Measurements from ENCODE around the gene TYK2.
A peak's percentile ranks its signal among the peaks of the same experiment; 100 is the strongest.

Gene TYK2

DNA sequence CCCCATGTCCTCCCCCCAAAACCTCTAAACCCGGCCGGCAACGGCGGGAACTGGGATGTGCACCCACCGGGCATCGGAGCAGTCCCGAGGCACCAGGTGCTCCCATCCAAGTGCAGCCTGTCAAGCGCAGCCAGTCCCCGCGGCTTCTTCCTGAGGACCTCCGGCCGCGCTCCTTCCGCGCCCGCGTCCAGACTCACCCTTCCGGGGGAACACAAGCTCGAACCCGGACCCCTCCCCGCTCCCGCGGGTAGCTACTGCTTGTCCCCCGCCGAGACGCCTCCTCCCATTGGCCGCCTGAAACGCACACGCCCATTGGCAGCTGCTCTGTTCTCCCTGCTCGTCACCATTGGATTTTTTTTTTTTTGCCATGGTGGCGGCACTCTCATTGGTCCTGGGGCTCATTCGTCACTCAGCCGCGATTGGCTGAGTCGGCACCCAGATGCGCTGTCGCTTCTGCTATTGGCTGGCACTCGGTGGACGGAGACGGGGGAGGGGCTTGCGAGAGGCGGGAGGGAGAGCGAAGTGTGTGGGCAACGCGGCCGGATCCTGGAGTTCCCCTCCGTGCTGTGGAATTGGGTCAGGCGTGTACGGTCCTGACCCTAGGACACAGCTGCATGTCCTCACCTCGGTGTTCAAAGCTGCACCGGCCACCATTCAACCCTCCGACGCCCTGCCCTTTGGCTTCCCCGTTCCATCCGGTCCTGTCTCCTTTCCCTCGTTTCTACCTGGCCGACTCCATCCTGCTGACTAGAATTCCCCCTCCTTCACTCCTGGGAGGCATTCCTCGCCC lies at the start of gene TYK2:
TSS of gene TYK2 (minus strand) at position 260 of the 790 bp plus-strand sequence. CDS start 2,166 bp downstream, outside the sequence.
- Histone ChIP-seq H3K9me3 (ENCODE audit: control insufficient read depth, low read depth, low read length) (no peaks in the 10 kb centered on the region), H3K4me1 (ENCODE audit: control insufficient read depth, low read depth, low read length) (no peaks in the 10 kb centered on the region), H3K27me3 (ENCODE audit: control insufficient read depth, insufficient read depth, low read length) (no peaks in the 10 kb centered on the region), H3K9ac (ENCODE audit: low read length) (peak within 1 kb of the TSS; percentile 74), H3K4me3 (ENCODE audit: low read length) (peak within 1 kb of the TSS; percentile 77), H3K27ac (ENCODE audit: low read length) (peak within 1 kb of the TSS; percentile 79), H3K36me3 (ENCODE audit: control insufficient read depth, low read depth, low read length) (peaks cover 4% of the 10 kb centered on the region)

DNA sequence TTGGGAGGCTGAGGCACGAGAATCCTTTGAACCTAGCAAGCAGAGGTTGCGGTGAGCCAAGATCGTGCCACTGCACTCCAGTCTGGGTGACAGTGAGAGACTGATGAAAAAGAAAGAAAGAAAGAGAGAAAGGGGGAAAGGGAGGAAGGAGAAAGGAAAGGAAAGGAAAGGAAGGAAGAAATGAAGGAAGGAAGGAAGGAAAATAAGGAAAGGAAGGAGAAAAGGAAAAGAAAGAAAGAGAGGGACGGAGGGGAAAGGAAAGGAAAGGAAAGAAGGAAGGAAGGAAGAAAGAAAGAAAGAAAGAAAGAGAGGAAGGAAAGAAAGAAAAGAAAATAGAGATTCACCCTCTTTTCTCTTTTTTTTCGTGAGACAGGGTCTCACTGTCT lies 48.6 kb upstream of the TYK2 start:
- H3K27ac ChIP-seq (ENCODE audit: low read length): no peak overlapping the region
- no peaks in the 10 kb centered on the region for H3K9me3 ChIP-seq (ENCODE audit: control insufficient read depth, low read depth, low read length)
- peaks cover 96% of the 10 kb centered on the region for H3K27me3 ChIP-seq (ENCODE audit: control insufficient read depth, insufficient read depth, low read length)

DNA sequence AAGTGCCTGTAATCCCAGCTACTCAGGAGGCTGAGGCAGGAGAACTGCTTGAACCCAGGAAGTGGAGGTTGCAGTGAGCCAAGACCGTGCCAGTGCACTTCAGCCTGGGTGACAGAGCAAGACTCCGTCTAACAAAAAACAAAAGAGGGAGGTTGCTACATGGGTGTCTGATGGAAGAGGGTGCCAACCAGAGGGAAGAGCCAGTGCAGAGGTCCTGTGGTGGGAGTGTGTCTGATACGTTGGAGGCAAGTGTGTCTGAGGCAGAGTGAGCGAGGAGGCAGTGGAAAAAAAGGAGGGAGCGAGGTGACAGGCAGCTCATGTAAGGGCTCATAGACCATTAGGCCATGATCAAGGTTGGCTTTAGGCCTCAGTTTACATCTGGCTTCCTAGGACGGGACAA lies 46.8 kb upstream of the TYK2 start:
- Histone ChIP-seq H3K4me3 (ENCODE audit: low read length) (no peak overlapping the region), H3K9me3 (ENCODE audit: control insufficient read depth, low read depth, low read length) (no peaks in the 10 kb centered on the region), H3K36me3 (ENCODE audit: control insufficient read depth, low read depth, low read length) (no peaks in the 10 kb centered on the region), H3K4me1 (ENCODE audit: control insufficient read depth, low read depth, low read length) (peaks cover 4% of the 10 kb centered on the region), H3K9ac (ENCODE audit: low read length) (no peak overlapping the region), H3K27ac (ENCODE audit: low read length) (no peak overlapping the region), H3K27me3 (ENCODE audit: control insufficient read depth, insufficient read depth, low read length) (peaks cover 98% of the 10 kb centered on the region)

More for the DNA sequence above, 48.6 kb upstream of the TYK2 start:
- H3K4me1 ChIP-seq (ENCODE audit: control insufficient read depth, low read depth, low read length): peaks cover 9% of the 10 kb centered on the region
- no peaks in the 10 kb centered on the region for H3K36me3 ChIP-seq (ENCODE audit: control insufficient read depth, low read depth, low read length)
- no peak overlapping the region for H3K4me3 ChIP-seq (ENCODE audit: low read length)
- no peak overlapping the region for H3K9ac ChIP-seq (ENCODE audit: low read length)

DNA sequence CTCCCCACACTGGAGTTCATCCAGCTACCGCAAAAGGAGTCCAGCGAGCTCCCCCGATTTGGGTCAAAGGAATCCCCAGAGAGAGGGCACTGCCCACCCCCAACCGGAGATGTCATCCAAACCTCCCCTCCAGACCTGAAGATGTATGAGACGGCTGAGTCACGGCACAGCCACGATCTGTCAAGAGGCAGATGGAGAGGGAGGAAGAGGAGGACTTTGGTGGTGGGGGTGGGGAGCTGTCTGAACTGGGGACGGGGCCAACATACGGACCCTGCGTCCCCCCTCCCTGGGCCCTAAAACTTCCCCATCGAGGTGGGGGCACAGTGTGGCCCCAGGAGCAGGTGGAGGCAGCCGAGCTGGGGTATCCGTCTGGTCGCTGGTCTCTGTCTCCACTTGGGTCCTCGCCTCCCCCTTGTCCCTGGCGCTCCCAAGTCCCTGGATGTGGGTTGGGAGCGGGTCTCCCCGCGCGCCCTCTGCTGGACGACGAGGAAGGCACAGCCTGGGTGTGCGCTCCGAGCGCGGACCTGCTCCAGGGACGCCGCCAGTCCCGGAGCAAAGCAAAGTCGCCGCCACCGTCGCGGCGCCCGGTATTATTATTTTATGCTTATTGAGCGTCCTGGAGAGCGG lies 43.8 kb upstream of the TYK2 start:
- H3K9ac ChIP-seq (ENCODE audit: low read length): no peak overlapping the region
- peak overlapping the region; percentile 33 for H3K4me3 ChIP-seq (ENCODE audit: low read length)
- H3K27me3 ChIP-seq (ENCODE audit: control insufficient read depth, insufficient read depth, low read length): peaks cover 98% of the 10 kb centered on the region
- H3K4me1 ChIP-seq (ENCODE audit: control insufficient read depth, low read depth, low read length): peaks cover 4% of the 10 kb centered on the region
- no peak overlapping the region for H3K27ac ChIP-seq (ENCODE audit: low read length)
- no peaks in the 10 kb centered on the region for H3K36me3 ChIP-seq (ENCODE audit: control insufficient read depth, low read depth, low read length)
- no peaks in the 10 kb centered on the region for H3K9me3 ChIP-seq (ENCODE audit: control insufficient read depth, low read depth, low read length)

DNA sequence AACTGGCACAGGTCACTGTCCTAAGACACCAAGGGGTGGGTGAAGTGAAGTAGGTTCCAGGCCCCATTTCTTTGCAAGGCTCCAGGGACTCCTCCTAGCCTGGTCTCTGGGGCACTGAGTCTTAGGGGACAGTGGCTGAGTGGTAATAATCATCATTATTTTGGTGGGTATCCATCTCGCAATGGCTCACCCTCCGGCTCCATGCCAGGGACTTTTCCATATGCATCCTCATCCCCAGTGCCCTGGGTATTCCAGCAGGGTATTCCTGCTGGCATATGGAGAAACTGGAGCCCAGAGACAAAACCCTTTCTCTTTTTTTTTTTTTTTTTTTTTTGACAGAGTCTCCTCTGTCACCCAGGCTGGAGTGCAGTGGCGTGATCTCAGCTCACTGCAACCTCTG lies 42.5 kb upstream of the TYK2 start:
- no peak overlapping the region for H3K27ac ChIP-seq (ENCODE audit: low read length)
- peaks cover 10% of the 10 kb centered on the region for H3K4me1 ChIP-seq (ENCODE audit: control insufficient read depth, low read depth, low read length)
- peaks cover 98% of the 10 kb centered on the region for H3K27me3 ChIP-seq (ENCODE audit: control insufficient read depth, insufficient read depth, low read length)
- no peak overlapping the region for H3K4me3 ChIP-seq (ENCODE audit: low read length)
- H3K36me3 ChIP-seq (ENCODE audit: control insufficient read depth, low read depth, low read length): no peaks in the 10 kb centered on the region
- no peaks in the 10 kb centered on the region for H3K9me3 ChIP-seq (ENCODE audit: control insufficient read depth, low read depth, low read length)
- no peak overlapping the region for H3K9ac ChIP-seq (ENCODE audit: low read length)

DNA sequence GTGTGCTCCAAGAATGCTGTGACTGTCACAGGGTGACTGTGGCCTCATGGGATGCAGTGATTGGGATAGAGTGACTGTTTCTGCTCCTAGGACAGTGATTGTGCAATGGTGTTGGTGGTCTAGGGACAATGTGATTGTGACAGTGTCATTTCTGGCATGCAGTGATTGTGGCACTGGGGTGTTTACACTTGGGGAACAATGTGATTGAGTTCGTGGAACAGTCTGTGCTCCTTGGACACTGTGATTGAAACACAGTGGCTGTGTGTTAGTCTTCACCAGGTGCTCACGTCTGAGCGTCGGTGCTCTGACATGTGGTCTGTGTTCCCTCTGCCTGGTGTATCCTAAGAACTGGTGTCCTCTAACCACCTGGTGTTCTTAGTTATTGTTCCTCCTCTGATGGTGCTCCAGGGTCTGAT lies 41.7 kb upstream of the TYK2 start:
- Histone ChIP-seq H3K36me3 (ENCODE audit: control insufficient read depth, low read depth, low read length) (no peaks in the 10 kb centered on the region), H3K4me1 (ENCODE audit: control insufficient read depth, low read depth, low read length) (peaks cover 13% of the 10 kb centered on the region), H3K27me3 (ENCODE audit: control insufficient read depth, insufficient read depth, low read length) (peaks cover 98% of the 10 kb centered on the region), H3K4me3 (ENCODE audit: low read length) (no peak overlapping the region), H3K27ac (ENCODE audit: low read length) (no peak overlapping the region), H3K9ac (ENCODE audit: low read length) (no peak overlapping the region), H3K9me3 (ENCODE audit: control insufficient read depth, low read depth, low read length) (no peaks in the 10 kb centered on the region)

DNA sequence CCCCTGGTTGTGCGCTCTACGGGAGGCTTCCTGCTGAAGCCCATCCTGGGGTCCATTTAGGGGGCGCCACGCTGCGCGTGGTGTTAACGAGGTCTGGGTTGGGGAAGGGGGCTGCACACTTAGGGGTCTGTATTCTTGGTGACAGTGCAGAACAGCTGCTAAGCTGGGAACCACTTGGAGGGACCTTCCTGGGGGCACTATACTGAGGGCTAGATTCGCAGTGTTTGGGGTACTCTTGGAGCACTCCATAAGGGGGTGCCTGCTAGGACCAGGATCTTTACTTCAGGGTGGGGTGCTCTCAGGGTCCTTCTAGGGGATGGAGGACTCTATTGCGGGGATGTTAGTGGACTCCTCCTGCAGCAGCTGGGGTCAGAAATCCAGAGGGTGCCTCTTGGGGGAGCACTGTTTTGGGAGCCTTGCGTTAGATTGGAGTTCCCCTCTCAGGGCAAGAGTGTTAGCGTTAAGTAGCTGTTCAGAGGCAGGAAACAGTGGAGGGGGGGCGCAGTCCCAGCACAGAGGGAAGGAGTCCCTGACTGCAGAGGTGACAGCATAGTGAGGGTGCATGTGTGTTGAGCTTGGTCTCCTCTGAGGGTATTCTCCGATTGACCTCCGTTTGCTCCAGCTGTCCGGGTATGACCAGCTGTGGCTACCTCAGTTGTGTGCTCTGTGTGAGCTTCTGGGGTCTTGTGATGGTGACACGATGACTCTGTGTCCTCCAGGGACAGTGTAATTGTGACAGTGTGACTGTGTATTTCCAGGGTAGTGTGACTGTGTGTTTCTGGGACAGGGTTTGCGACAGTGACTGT lies 41.1 kb upstream of the TYK2 start:
- H3K4me3 ChIP-seq (ENCODE audit: low read length): no peak overlapping the region
- peaks cover 13% of the 10 kb centered on the region for H3K4me1 ChIP-seq (ENCODE audit: control insufficient read depth, low read depth, low read length)
- H3K9ac ChIP-seq (ENCODE audit: low read length): no peak overlapping the region
- H3K27ac ChIP-seq (ENCODE audit: low read length): no peak overlapping the region
- peaks cover 96% of the 10 kb centered on the region for H3K27me3 ChIP-seq (ENCODE audit: control insufficient read depth, insufficient read depth, low read length)
- H3K9me3 ChIP-seq (ENCODE audit: control insufficient read depth, low read depth, low read length): no peaks in the 10 kb centered on the region
- no peaks in the 10 kb centered on the region for H3K36me3 ChIP-seq (ENCODE audit: control insufficient read depth, low read depth, low read length)

DNA sequence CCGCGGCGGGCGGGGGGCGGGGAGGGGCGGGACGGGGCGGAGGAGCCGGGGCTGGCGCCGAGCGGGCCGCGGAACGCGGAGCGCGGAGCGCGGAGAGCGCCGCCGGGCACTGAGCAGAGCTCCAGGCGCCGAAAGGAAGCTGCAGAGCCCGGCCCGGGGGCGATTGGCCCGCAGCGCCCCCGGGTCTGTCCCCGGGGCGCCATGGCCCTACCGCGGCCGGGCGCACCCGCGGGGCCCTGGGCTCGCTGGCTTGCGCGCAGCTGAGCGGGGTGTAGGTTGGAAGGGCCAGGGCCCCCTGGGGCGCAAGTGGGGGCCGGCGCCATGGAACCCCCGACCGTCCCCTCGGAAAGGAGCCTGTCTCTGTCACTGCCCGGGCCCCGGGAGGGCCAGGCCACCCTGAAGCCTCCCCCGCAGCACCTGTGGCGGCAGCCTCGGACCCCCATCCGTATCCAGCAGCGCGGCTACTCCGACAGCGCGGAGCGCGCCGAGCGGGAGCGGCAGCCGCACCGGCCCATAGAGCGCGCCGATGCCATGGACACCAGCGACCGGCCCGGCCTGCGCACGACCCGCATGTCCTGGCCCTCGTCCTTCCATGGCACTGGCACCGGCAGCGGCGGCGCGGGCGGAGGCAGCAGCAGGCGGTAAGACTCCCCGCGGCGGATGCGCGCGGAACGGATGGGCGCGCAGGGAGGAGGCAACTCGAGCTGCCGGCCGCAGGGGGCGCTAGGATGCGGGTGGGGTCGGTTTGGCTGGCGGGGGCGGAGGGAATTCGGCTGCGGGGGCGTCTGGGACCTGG lies 40.3 kb upstream of the TYK2 start, which contains the start of gene PDE4A:
TSS of gene PDE4A (plus strand) at position 95 of the 796 bp plus-strand sequence. CDS start at position 322, 227 bp downstream.
- H3K36me3 ChIP-seq (ENCODE audit: control insufficient read depth, low read depth, low read length): no peaks in the 10 kb centered on the region
- H3K27ac ChIP-seq (ENCODE audit: low read length): no peak within 1 kb of the TSS
- peaks cover 13% of the 10 kb centered on the region for H3K4me1 ChIP-seq (ENCODE audit: control insufficient read depth, low read depth, low read length)
- H3K9ac ChIP-seq (ENCODE audit: low read length): no peak within 1 kb of the TSS
- peak within 1 kb of the TSS; percentile 45 for H3K4me3 ChIP-seq (ENCODE audit: low read length)
- peaks cover 96% of the 10 kb centered on the region for H3K27me3 ChIP-seq (ENCODE audit: control insufficient read depth, insufficient read depth, low read length)
- no peaks in the 10 kb centered on the region for H3K9me3 ChIP-seq (ENCODE audit: control insufficient read depth, low read depth, low read length)

DNA sequence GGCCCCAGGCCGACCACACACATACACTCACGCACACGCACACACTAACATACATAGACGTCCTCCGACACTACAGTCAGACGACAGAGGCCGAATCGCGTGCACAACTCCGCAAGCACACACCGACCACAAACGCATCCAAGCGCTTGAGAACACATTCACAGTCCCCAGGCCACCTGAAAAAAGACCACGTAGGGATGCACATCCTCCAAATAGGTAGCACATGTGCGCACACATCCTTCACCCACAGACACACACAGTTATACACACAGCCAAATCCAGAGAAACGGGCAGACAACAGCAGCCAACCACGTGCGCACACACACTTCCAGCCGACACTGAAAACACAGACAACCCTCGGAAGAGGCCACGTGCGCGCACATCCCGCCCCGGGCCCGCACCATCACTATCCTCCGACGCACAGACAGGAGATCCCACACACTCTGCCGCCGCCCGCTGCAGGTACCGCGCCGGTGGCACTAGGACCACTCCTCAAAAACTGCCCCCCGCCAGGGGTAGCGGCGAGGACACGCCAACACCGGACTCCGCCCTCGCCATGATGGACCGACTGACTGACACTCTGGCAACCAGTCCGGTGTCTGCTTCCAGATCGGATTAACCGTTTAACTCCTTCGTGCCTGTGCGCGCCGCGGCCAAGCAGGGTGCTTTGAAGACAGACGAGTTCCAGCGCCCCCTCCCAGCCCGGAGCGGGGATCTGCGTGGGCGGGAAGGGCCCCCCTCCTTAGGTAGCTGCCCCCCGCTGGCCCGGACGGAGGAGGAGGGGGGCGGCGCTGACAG lies 39.5 kb upstream of the TYK2 start:
- Histone ChIP-seq H3K4me1 (ENCODE audit: control insufficient read depth, low read depth, low read length) (peaks cover 13% of the 10 kb centered on the region), H3K9ac (ENCODE audit: low read length) (no peak overlapping the region), H3K27ac (ENCODE audit: low read length) (no peak overlapping the region), H3K4me3 (ENCODE audit: low read length) (peak overlapping the region; percentile 41), H3K27me3 (ENCODE audit: control insufficient read depth, insufficient read depth, low read length) (peaks cover 96% of the 10 kb centered on the region), H3K36me3 (ENCODE audit: control insufficient read depth, low read depth, low read length) (no peaks in the 10 kb centered on the region), H3K9me3 (ENCODE audit: control insufficient read depth, low read depth, low read length) (no peaks in the 10 kb centered on the region)

DNA sequence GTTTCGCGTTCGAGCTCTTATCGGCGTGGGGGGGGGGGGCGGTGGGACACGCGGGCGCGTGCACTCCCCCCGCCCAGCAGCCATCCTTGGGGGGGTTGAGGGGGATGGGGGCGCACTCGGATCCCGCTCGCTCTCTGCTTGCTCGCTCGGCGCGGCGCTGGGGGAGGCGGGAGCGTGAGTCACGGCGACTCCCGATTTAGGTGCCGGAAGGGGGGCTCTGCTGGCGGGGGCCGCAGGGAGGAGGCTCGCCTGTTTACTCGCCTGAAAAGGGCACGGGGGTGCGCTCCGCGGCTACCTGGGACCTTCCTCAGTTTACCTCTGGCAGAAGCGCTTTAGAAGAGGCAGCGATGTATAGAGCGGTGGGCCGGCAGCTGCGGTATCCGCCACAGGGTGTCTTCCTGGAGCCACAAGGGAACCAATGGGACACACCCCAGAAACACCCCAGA lies 38.9 kb upstream of the TYK2 start:
- Histone ChIP-seq H3K9me3 (ENCODE audit: control insufficient read depth, low read depth, low read length) (no peaks in the 10 kb centered on the region), H3K4me3 (ENCODE audit: low read length) (peak overlapping the region; percentile 41), H3K27me3 (ENCODE audit: control insufficient read depth, insufficient read depth, low read length) (peaks cover 91% of the 10 kb centered on the region), H3K36me3 (ENCODE audit: control insufficient read depth, low read depth, low read length) (no peaks in the 10 kb centered on the region), H3K4me1 (ENCODE audit: control insufficient read depth, low read depth, low read length) (peaks cover 8% of the 10 kb centered on the region), H3K27ac (ENCODE audit: low read length) (no peak overlapping the region), H3K9ac (ENCODE audit: low read length) (no peak overlapping the region)
